HG03139 (cell line): ENCODE measurements around the gene TENM4.

ENCODE experiments used
- ATAC-seq: cut with Tn5 transposase; IDR thresholded peaks from one replicate; pipeline ENCODE4 v1.9.1; 2021; ENCODE audit not compliant: unreplicated experiment

Gene TENM4

GRCh38 chr11:78801161-78801884 lies 639.5 kb downstream of the TENM4 start:
- no peak for ATAC-seq

DNA sequence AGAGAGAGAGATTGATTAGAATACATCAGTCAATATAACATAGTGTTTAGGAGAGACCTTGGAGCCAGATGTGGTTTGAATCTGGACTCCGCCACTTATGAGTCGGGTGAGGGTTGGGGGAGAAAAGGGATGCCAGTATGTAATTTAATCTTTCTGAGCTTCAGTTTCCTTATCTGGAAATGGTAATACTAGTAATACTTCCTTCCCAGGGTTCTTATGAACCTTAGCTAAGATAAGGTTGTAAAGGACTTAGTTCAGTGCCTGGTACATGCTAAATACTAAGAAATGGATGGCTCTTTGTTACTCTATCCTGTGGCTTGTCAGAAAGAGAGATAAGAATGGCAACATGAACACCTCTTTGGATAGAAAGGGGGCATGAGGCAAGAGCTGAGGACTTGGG lies 640.1 kb downstream of the TENM4 start:
- ATAC-seq: no peak

DNA sequence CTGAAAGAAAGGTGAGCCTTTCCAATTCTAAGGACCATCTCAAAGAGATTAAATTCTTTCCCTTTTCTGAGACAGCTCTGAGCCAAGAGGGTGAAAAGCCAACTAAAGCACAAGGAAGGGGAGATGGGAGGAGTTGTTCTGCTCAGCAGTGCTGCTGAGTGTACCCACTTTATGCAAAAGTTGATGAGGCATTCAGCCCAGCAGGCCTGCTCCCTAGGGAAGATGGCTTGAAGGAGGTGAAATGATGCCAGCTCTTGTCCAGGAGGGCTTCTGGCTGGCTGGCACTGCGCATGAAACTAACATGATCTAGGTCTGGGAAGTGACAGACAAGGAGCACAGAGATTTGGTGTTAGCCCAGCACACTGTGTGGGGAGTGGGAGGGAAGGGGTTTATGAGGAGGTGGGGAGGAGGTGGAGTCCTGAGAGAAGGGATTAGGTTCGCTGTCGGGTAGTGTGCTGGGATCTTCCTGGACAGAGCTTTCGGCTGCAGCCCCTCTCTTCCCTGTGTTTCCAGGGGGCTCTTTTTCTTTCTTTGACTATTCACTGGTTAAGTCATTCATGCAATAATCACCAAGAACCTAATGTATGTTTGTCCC lies 640.6 kb downstream of the TENM4 start:
- no peak for ATAC-seq

- ATAC-seq: peak; percentile 95
Observed at GRCh38 chr11:78798663-78799062, 642.2 kb downstream of the TENM4 start.

GRCh38 chr11:78797559-78797958 lies 643.3 kb downstream of the TENM4 start:
- ATAC-seq: no peak

DNA sequence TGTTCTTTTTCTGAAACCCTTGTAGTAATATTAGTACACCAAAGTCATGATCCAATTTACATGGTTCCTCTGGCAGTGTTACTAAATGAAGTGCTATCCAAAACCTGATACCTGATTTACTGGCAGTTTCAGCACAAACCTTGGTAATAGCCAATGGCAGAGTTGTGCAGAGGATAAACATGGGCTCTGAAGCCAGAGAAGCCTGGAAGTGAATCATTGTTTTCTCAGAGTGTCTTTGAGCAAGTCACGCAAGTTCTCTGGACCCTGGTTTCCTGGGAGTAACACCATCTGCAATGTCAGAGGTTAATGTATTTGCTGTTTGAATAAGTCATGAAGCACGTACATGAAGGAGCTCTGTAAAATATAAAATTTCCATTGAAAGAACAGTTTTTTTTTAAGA lies 643.9 kb downstream of the TENM4 start:
- no peak for ATAC-seq

GRCh38 chr11:78795621-78796261 lies 645.1 kb downstream of the TENM4 start:
- ATAC-seq: no peak

GRCh38 chr11:78791964-78792363 lies 648.9 kb downstream of the TENM4 start:
- no peak for ATAC-seq

DNA sequence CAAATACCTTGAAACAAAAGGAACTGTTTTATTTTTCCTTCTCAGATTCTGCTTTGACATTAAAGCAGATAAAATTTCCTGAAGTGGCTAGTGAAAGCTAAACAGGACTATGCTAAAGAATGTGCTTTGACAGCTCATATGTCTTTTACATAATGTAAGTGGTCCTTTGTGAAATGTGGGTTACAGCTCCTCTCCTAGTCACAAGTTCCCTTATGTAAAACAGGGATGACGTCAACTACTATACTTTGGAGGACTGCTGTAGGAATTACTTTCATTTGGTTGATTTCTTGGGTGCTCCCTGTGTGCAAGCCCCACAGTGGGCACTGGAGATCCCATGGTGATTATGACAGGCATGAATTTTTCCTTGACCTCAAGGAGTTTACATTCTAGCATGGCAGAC lies 649.6 kb downstream of the TENM4 start:
- ATAC-seq: no peak

GRCh38 chr11:78790784-78791183 lies 650.0 kb downstream of the TENM4 start:
- no peak for ATAC-seq

- ATAC-seq: no peak
Observed at GRCh38 chr11:78789375-78789774, 651.5 kb downstream of the TENM4 start.

DNA sequence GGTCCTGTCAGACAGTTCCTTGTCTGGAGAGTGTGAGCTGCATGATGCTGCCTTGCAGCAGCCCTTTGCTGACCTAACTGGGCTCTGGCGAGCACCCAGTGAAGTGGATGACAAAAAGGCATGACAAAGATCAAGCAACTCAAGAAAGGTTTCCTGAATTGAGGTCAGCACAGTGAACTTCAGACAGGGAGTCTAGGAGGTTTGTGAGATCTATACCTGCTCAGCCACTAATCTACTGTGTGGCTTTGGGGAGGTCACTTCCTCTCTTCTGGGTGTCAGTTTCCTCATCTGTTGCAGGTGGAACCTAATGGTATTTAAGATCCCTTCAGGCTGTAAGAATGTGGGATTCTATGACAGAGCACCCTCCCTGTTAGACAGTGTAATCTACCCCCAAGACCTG lies 652.3 kb downstream of the TENM4 start:
- ATAC-seq: no peak

DNA sequence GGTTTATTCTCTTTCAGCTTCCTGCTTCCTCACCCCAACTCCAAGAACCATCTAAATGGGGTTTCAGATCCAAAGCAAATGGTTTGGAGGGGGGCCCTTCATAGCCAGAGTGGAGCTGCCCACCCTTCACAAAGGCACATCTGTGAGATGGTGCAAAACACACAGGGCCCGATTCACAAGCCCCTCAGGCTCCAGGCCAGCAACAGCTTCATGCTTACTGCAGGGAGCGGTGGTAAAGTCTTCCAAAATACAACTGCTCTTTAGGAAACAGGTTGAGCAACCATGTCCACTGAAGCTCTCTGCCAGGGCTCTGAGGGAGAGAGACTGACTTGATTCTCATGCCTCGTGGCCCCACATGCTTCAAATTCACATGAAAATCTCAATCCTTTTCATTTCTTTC lies 653.1 kb downstream of the TENM4 start:
- no peak for ATAC-seq

- ATAC-seq: no peak
Observed at GRCh38 chr11:78786746-78787145, 654.1 kb downstream of the TENM4 start.

GRCh38 chr11:78786086-78786485 lies 654.7 kb downstream of the TENM4 start:
- ATAC-seq: no peak

DNA sequence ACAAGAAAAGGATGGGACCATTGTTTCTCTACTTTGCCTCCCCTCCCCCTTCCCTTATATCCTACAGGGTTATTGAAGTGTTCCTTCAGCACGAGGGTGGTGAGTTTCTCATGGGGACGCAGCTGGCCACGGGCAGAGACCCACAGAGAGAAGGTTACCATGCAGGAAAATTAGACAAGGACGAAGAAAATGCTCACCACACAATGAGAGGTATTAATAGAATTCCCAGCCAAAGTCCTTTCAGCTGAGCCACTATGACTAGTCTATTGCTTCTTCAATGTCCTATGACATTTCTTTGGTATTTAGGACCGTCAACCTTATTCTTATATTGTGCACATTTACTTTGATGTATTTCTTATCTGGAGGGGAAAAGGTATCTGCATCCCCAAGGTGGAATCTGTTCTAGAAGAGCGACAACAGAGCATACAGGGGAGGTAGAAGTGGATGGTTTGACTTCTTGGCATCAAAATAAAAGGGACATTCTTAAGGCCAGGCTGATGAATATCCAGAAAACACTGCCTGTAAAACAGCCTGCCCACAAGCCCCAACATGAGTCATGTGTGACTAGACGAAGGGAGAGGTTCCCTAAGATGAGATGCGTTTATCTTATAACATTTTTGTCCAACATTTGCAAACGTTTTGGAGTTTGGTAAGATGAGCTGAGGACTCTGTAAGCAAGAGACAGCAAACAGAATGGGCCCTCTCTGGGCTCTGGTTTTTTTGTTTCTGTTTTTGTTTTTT lies 656.3 kb downstream of the TENM4 start:
- no peak for ATAC-seq

DNA sequence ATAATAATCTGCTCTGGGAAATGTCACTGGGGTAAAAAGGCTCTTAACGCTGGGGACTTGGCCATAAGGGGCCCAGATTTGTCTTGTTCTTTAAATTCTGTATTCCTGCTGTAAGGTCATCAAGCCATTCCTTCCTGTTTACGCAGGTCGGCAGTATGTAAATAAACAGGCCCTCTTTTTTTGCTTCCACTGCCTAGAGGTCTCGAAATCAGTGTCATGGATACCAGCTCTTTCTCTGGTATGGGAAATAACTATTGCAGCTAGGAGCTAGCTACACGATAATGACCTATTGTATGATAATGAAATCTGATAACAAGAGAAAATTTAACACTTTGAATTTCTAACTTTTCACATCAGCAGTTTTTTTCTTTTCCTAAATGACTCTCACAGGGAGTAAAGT lies 657.0 kb downstream of the TENM4 start:
- ATAC-seq: no peak

- ATAC-seq: no peak
Observed at GRCh38 chr11:78783301-78783700, 657.5 kb downstream of the TENM4 start.

- no peak for ATAC-seq
Observed at GRCh38 chr11:78782725-78783124, 658.1 kb downstream of the TENM4 start.

DNA sequence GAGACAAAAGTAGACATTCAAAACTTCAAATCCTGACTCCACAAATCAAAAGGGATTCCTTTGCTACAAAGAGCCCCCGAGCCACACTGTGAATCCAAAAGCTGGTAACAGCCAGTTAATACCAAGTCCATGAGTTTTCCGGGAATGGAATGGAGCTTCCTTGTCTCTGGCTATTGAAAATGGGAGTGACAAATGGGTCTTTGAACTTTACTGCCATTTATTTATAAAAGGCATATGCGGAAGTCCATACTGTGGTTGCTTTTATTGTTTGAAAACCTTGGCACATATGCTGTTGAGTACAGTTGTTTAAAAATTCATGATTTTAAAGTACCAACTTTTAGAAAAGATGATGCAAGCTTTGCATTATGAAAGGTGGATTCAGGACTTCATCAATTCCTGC lies 659.9 kb downstream of the TENM4 start:
- ATAC-seq: no peak

DNA sequence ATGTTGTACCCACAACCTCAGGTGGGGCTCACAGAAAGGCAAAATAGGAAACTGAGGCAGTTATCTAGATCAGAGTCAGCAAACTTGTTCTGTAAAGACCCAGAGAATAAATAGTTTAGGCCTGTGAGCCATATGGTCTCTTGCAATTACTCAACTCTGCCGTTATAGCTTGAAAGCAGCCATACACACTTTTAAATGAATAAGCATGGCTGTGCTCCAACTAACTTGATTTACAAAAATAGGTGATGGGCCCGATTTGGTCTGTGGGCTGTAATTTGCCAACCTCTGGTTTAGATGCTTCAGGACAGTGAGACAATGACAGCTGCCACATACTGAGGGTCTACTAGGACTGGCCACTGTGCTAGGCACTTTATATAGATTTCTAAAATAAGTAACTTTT lies 667.3 kb downstream of the TENM4 start:
- no peak for ATAC-seq

GRCh38 chr11:78773077-78773476 lies 667.8 kb downstream of the TENM4 start:
- ATAC-seq: no peak
